ENCODE results near the gene ZCCHC9. TPM values are rescaled to one million over a fixed set of nuclear protein-coding genes. Genes with fewer than 3 reads are reported as not detected.
A peak's percentile ranks its signal among the peaks of the same experiment; 100 is the strongest.

ZCCHC9 gene
- total RNA-seq (2021) (22.0 and 30.1 TPM in 2 replicates), Bru-seq, nascent RNA (percentile 74 among the genes with signal in this experiment), BruChase-seq, experiment 1, labeled RNA remaining after a 2-hour chase (percentile 82 among the genes with signal in this experiment), BruChase-seq, experiment 2, labeled RNA remaining after a 6-hour chase (percentile 76 among the genes with signal in this experiment)
- long read RNA-seq, transcript ZCCHC9-203 (6 exons, 1,555 nt), result major isoform, 7 of 25 reads
- long read RNA-seq, transcript ZCCHC9-207 (5 exons, 818 nt), result minor isoform, 5 of 25 reads
- long read RNA-seq, transcript ZCCHC9-202 (6 exons, 1,372 nt), result minor isoform, 6 of 25 reads
- long read RNA-seq, partial matches to known transcripts, result 1 of 25 reads
- long read RNA-seq, other reads (novel, unspliced or antisense), result 1 of 25 reads

DNA sequence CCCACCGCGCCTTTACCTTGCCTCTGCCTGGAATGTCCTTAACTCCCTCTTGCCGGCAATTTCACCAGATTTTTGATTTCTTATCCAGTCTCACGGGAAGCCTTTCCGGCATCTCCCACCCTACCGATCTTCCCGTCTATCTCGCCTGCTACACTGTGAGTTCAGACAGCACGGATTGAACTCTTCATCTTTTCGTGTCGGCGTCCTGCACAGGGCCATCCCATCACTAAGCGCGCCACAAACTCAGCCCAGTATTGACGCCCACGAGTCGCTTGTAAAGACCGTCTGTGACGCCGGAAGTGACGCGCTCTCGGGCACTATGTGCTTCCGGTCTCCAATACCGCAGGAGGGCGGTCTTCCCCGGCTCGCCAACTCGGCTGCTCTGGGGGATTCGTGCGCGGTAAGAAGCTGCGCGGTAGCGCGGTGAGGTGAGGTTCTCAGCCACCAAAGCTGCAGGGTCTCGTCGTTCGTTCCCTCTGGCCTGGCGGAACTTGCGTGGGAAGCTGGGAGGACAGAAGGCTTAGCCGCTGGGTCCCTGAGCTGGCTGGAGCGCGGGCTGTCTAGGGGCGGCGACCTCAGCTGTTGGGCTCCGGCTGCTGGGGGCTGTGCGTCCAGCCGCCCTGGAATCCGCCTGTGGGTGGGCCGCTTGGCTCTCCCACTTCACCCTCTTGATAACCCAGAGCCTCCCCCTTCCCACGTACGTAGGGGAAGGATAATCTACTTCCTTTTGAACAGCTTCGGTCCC is at the start of gene ZCCHC9:
ZCCHC9 (plus strand) TSS at position 317 of the 745 bp plus-strand sequence. CDS start 3,171 bp downstream, outside the sequence.
- ChIA-PET POLR2A (ENCODE audit: unreplicated experiment) (no interaction called here), CTCF (interaction anchor here (0.5 to 0.7 kb wide), 2 partner anchors 99 to 864 kb away, joined by 3 read pairs; no protein-coding TSS in a partner anchor)
- H2AFZ ChIP-seq, result peak within 1 kb of the TSS; percentile 94
- peak; percentile 82 to 83 for DNase-seq
- peaks cover 27% of the 10 kb centered on the region for H3K4me1 ChIP-seq (replicated peaks; ENCODE audit: insufficient read depth)
- TF ChIP-seq, protein P1, sequence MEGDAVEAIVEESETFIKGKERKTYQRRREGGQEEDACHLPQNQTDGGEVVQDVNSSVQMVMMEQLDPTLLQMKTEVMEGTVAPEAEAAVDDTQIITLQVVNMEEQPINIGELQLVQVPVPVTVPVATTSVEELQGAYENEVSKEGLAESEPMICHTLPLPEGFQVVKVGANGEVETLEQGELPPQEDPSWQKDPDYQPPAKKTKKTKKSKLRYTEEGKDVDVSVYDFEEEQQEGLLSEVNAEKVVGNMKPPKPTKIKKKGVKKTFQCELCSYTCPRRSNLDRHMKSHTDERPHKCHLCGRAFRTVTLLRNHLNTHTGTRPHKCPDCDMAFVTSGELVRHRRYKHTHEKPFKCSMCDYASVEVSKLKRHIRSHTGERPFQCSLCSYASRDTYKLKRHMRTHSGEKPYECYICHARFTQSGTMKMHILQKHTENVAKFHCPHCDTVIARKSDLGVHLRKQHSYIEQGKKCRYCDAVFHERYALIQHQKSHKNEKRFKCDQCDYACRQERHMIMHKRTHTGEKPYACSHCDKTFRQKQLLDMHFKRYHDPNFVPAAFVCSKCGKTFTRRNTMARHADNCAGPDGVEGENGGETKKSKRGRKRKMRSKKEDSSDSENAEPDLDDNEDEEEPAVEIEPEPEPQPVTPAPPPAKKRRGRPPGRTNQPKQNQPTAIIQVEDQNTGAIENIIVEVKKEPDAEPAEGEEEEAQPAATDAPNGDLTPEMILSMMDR (conservative IDR thresholded peaks at IDR 0.05), result no peak; the same call in 1 of the 2 replicates
- TF ChIP-seq EZH2 (IDR thresholded peaks at IDR 0.05; ENCODE audit: low read depth), result no peak
- H4K20me1 ChIP-seq (ENCODE audit: insufficient read depth), result 0 out of 2 replicates have a peak, but pooled peaks cover 3% of the 10 kb centered on the region
- H3F3A ChIP-seq (ENCODE audit: insufficient read depth, low read depth), result no peaks in the 10 kb centered on the region
- H3K27ac ChIP-seq, result peak within 1 kb of the TSS; percentile 48
- no peaks in the 10 kb centered on the region for H3K36me3 ChIP-seq (ENCODE audit: low read depth)
- H3K9me3 ChIP-seq (ENCODE audit: insufficient read depth, low read depth), result no peaks in the 10 kb centered on the region
- H3K4me2 ChIP-seq, result peak within 1 kb of the TSS; percentile 88
- peaks cover 45% of the 10 kb centered on the region for H3K79me2 ChIP-seq (ENCODE audit: low read depth)
- H3K4me3 ChIP-seq, result peak within 1 kb of the TSS; percentile 81
- no peaks in the 10 kb centered on the region for H3K27me3 ChIP-seq (ENCODE audit: insufficient read depth, low read depth)
- BruUV-seq (replicated peaks), result no TSS peak
- H3K9me2 ChIP-seq (ENCODE audit: insufficient read depth), result no peaks in the 10 kb centered on the region
- intact Hi-C loops (cut with micrococcal nuclease; ENCODE audit: unreplicated experiment), result no loop called here

DNA sequence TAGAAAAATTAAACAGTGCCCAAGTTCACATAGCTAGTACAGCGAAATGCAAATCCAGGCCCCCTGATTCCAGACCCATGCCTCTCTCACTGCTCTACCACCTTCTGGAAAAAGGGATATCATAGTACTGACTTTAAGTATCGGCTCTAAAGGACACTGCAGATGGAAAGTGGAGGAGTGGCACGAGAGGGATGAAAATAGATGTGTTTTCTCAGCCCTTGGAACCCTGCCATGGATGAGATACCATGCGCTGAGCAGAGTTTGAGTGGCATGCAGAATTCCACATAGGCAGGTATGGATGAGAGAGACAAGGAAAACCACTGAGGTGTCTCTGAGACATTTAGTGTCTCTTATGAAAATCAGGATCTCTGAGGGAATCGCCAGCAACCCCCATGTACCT is 49.5 kb upstream of the ZCCHC9 start:
- CTCF ChIA-PET, result no interaction called here

DNA sequence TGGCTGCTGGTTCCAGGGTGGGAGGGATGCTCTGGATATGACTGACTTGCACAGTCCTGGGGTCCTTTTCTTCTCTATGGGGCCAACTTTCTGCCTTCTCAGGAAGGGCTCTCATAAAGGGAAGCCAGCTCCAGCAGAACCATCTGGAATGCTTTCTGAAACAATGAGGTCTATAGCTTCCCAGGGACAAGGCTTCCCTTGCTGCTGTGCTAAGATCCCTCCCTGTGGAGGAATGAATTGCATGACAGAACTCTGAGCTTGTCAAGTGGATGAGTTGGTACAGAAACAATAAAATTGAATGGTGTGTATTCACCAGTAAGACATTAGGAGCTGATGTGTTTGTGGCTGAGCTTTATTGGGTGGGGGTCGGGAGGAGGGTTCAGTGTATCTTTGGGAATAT is 48.5 kb upstream of the ZCCHC9 start:
- Histone ChIP-seq H3K9me2 (ENCODE audit: insufficient read depth) (no peaks in the 10 kb centered on the region), H3K27ac (no peak overlapping the region), H4K20me1 (ENCODE audit: insufficient read depth) (no peaks in the 10 kb centered on the region; the same call in 1 of the 2 replicates), H3K4me3 (no peak overlapping the region), H3K27me3 (ENCODE audit: insufficient read depth, low read depth) (no peaks in the 10 kb centered on the region), H2AFZ (no peak overlapping the region), H3K4me2 (no peak overlapping the region), H3K4me1 (replicated peaks; ENCODE audit: insufficient read depth) (peaks cover 13% of the 10 kb centered on the region; the same call in 1 of the 2 replicates), H3F3A (ENCODE audit: insufficient read depth, low read depth) (no peaks in the 10 kb centered on the region; the same call in 1 of the 2 replicates), H3K9me3 (ENCODE audit: insufficient read depth, low read depth) (no peaks in the 10 kb centered on the region), H3K79me2 (ENCODE audit: low read depth) (no peaks in the 10 kb centered on the region), H3K36me3 (ENCODE audit: low read depth) (no peaks in the 10 kb centered on the region)
- intact Hi-C loops (cut with micrococcal nuclease; ENCODE audit: unreplicated experiment), result no loop called here
- ChIA-PET POLR2A (ENCODE audit: unreplicated experiment) (no interaction called here), CTCF (no interaction called here)
- no peak for DNase-seq
- TF ChIP-seq EZH2 (IDR thresholded peaks at IDR 0.05; ENCODE audit: low read depth), result no peak
- TF ChIP-seq, protein P1 (conservative IDR thresholded peaks at IDR 0.05), result no peak
- no TSS peak for BruUV-seq (replicated peaks)

More for the DNA sequence above, 49.5 kb upstream of the ZCCHC9 start:
- Histone ChIP-seq H3K36me3 (ENCODE audit: low read depth) (no peaks in the 10 kb centered on the region), H3K9me3 (ENCODE audit: insufficient read depth, low read depth) (no peaks in the 10 kb centered on the region), H3K4me3 (no peak overlapping the region), H3K9me2 (ENCODE audit: insufficient read depth) (no peaks in the 10 kb centered on the region), H3K4me1 (replicated peaks; ENCODE audit: insufficient read depth) (peaks cover 19% of the 10 kb centered on the region), H3K27me3 (ENCODE audit: insufficient read depth, low read depth) (no peaks in the 10 kb centered on the region), H3K27ac (no peak overlapping the region), H4K20me1 (ENCODE audit: insufficient read depth) (no peaks in the 10 kb centered on the region), H3K79me2 (ENCODE audit: low read depth) (no peaks in the 10 kb centered on the region), H3K4me2 (no peak overlapping the region), H3F3A (ENCODE audit: insufficient read depth, low read depth) (no peaks in the 10 kb centered on the region; the same call in 1 of the 2 replicates), H2AFZ (no peak overlapping the region)
- DNase-seq, result no peak
- no peak for TF ChIP-seq EZH2 (IDR thresholded peaks at IDR 0.05; ENCODE audit: low read depth)
- TF ChIP-seq, protein P1 (conservative IDR thresholded peaks at IDR 0.05), result no peak
- POLR2A ChIA-PET (ENCODE audit: unreplicated experiment), result no interaction called here
- BruUV-seq (replicated peaks), result no TSS peak
- intact Hi-C loops (cut with micrococcal nuclease; ENCODE audit: unreplicated experiment), result no loop called here
